Natural killer cell treated with Interleukin-12 subunit alpha and Interleukin-12 subunit beta and Interleukin-15 and Interleukin-18, amount 100 ng/mL, for 72 hours (primary cell): ENCODE data around the gene CHD5. TPM values are rescaled to one million over a fixed set of nuclear protein-coding genes. Genes with fewer than 3 reads are reported as not detected.

Source experiments
- ATAC-seq, 2 donors: fragments of 150-1000 bp; cut with Tn5 transposase in 1 of 2; sonication (Bioruptor Pico), chemical (Tn5 transposase) in 1 of 2; 2 replicates each; pipeline ENCODE4 v1.10.0; 2021
- DNase-seq: peaks from one replicate; pipeline ENCODE4 v3.0.0; 2022; ENCODE audit warnings: low spot score
- H3K27ac Mint-ChIP-seq, 2 donors: 1 replicate in 1 of 2; 2 replicates in 1 of 2; pipeline ENCODE4 v1.8.0; 2022; ENCODE audit warnings: mixed read lengths in 2 of 2, mild to moderate bottlenecking in 1 of 2, moderate library complexity in 1 of 2
- H3K27me3 Mint-ChIP-seq, 2 donors: 1 replicate in 1 of 2; 2 replicates in 1 of 2; pipeline ENCODE4 v1.8.0; 2022; ENCODE audit warnings: mixed read lengths in 2 of 2
- H3K36me3 Mint-ChIP-seq: one replicate; pipeline ENCODE4 v1.8.0; 2022; ENCODE audit warnings: mixed read lengths
- H3K4me1 Mint-ChIP-seq, 2 donors: 1 replicate in 1 of 2; 2 replicates in 1 of 2; pipeline ENCODE4 v1.8.0; 2022; ENCODE audit warnings: low read depth in 2 of 2, mixed read lengths in 2 of 2, mild to moderate bottlenecking in 1 of 2
- H3K4me3 Mint-ChIP-seq: one replicate; pipeline ENCODE4 v1.8.0; 2022; ENCODE audit warnings: mixed read lengths
- H3K9me3 Mint-ChIP-seq: 2 replicates; pipeline ENCODE4 v1.8.0; 2022; ENCODE audit warnings: mixed read lengths
- total RNA-seq, 2 donors: library from RNA; stranded (reverse); gene quantifications; one replicate each; pipeline ENCODE4 v1.2.3, GENCODE V29; 2022

Gene CHD5
- total RNA-seq, 2 donors from 2014 or later, result 0.31 to 0.78 TPM

DNA sequence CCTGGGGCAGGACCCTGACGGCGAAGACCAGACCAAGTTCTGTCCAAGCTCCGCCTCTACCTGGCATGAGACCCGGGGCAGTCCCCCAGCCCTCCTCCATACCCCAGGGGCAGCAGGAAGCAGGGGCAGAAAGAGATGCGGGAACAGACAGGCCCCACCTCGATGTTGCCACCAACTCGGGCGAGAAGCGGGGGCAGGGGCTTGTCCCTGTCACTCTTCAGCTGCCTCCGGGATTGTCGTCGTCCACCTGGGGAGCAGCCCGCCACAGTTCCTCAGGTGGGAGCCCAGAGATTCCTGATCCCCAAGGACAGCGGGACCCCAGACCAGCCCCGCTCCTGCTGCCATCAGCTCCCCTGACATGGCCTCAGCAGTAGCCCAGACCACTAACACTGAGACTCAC lies 54.8 kb downstream of the CHD5 start:
- Mint-ChIP-seq H3K4me1 (peaks cover 4 to 6% of the 10 kb centered on the region in 2 donors), H3K4me3 (no peak overlapping the region), H3K9me3 (no peaks in the 10 kb centered on the region), H3K27me3 (peaks cover 0 to 6% of the 10 kb centered on the region in 2 donors), H3K27ac (no peak overlapping the region), H3K36me3 (no peaks in the 10 kb centered on the region)
- DNase-seq (no peak), ATAC-seq (no peak)

- Mint-ChIP-seq H3K27me3 (peaks cover 0 to 6% of the 10 kb centered on the region in 2 donors), H3K4me3 (no peak overlapping the region), H3K4me1 (peaks cover 4 to 6% of the 10 kb centered on the region in 2 donors), H3K36me3 (no peaks in the 10 kb centered on the region), H3K9me3 (no peaks in the 10 kb centered on the region), H3K27ac (no peak overlapping the region)
- ATAC-seq (no peak), DNase-seq (no peak)
These were observed 55.3 kb downstream of the CHD5 start for GRCh38 chr1:6124746-6125365.

- Mint-ChIP-seq H3K36me3 (no peaks in the 10 kb centered on the region), H3K4me1 (peaks cover 4 to 6% of the 10 kb centered on the region in 2 donors), H3K9me3 (no peaks in the 10 kb centered on the region), H3K4me3 (no peak overlapping the region), H3K27ac (no peak overlapping the region), H3K27me3 (peaks cover 0 to 6% of the 10 kb centered on the region in 2 donors)
- no peak for ATAC-seq
- no peak for DNase-seq
These were observed 55.8 kb downstream of the CHD5 start for GRCh38 chr1:6124341-6124740.

- DNase-seq (no peak), ATAC-seq (no peak)
- Mint-ChIP-seq H3K4me1 (peaks cover 4 to 6% of the 10 kb centered on the region in 2 donors), H3K36me3 (no peaks in the 10 kb centered on the region), H3K9me3 (no peaks in the 10 kb centered on the region), H3K27ac (no peak overlapping the region), H3K4me3 (no peak overlapping the region), H3K27me3 (peaks cover 0 to 6% of the 10 kb centered on the region in 2 donors)
These were observed 56.3 kb downstream of the CHD5 start for GRCh38 chr1:6123816-6124215.

- no peak overlapping the region for H3K4me3 Mint-ChIP-seq
- H3K9me3 Mint-ChIP-seq, result no peaks in the 10 kb centered on the region
- H3K36me3 Mint-ChIP-seq, result no peaks in the 10 kb centered on the region
- DNase-seq (no peak), ATAC-seq (no peak)
- H3K27me3 Mint-ChIP-seq, result peaks cover 0 to 6% of the 10 kb centered on the region in 2 donors
- no peak overlapping the region for H3K27ac Mint-ChIP-seq
- peaks cover 4 to 6% of the 10 kb centered on the region in 2 donors for H3K4me1 Mint-ChIP-seq
These were observed 57.0 kb downstream of the CHD5 start for GRCh38 chr1:6123083-6123482.

DNA sequence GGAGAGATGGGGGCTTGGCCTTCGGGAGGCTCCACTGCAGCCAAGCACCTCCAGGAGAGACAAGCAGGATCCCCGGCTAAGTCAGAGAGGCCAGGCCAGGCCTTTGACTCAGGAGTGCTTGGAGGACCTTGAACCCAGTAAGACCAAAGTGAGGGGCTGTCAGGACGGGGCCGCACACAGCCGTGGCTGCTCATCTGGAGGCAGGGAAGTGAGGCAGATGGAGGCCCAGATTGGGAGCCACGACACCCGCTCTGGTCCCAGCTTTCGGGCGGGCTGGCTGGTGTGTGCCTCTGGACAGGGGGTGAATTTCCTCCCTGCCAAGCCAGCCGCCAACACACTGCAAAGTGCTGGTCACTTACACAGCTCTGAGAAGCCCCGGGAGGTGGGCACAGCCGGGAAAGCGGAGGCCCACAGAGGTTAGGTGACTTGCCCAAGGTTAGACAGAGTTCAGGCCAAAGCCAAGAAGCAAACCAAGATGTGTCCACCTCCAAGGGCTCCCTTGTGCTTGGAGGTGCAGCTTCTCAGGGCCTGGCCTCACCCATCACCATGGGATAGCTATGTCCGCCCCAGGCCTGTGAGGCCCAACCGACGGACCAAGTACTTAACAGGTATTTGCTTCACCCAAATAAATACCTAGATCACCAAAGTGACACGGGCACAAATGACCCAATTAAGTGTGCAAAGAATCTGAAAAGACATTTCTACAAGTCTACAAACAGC lies 58.3 kb downstream of the CHD5 start:
- DNase-seq (no peak), ATAC-seq (no peak)
- no peak overlapping the region for H3K27ac Mint-ChIP-seq
- peaks cover 5 to 7% of the 10 kb centered on the region in 2 donors for H3K4me1 Mint-ChIP-seq
- no peaks in the 10 kb centered on the region for H3K9me3 Mint-ChIP-seq
- H3K4me3 Mint-ChIP-seq, result no peak overlapping the region
- H3K27me3 Mint-ChIP-seq, result peaks cover 0 to 8% of the 10 kb centered on the region in 2 donors
- peaks cover 3% of the 10 kb centered on the region for H3K36me3 Mint-ChIP-seq

GRCh38 chr1:6121021-6121421 lies 59.1 kb downstream of the CHD5 start:
- H3K27me3 Mint-ChIP-seq, result peaks cover 0 to 5% of the 10 kb centered on the region in 2 donors
- no peak overlapping the region for H3K4me3 Mint-ChIP-seq
- peak in 1 of 2 donors; percentile 29 for ATAC-seq

DNA sequence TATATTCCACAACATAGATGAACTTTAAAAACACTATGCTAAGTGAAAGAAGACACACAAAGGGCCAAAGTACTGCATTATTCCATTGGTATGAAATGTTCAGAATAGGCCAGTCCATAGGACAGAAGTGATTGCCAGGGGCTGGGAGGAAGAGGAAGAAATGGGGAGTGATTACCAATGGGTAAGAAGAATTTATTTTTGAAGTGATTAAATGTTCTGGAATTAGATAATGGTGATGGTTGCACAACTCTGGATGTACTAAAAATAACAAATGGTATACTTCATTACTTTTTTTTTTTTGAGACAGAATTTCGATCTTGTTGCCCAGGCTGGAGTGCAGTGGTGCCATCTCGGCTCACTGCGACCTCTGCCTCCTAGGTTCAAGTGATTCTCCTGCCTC lies 61.7 kb downstream of the CHD5 start:
- ATAC-seq (no peak), DNase-seq (no peak)
- Mint-ChIP-seq H3K36me3 (peaks cover 7% of the 10 kb centered on the region), H3K4me3 (no peak overlapping the region), H3K27ac (no peak overlapping the region), H3K4me1 (peaks cover 3 to 12% of the 10 kb centered on the region in 2 donors), H3K9me3 (no peaks in the 10 kb centered on the region), H3K27me3 (peaks cover 0 to 3% of the 10 kb centered on the region in 2 donors)

More at GRCh38 chr1:6121021-6121421, 59.1 kb downstream of the CHD5 start:
- H3K27ac Mint-ChIP-seq, result no peak overlapping the region
- no peaks in the 10 kb centered on the region for H3K9me3 Mint-ChIP-seq
- peaks cover 3 to 12% of the 10 kb centered on the region in 2 donors for H3K4me1 Mint-ChIP-seq
- DNase-seq, result no peak
- peaks cover 7% of the 10 kb centered on the region for H3K36me3 Mint-ChIP-seq

GRCh38 chr1:6117624-6118023 lies 62.5 kb downstream of the CHD5 start:
- Mint-ChIP-seq H3K4me1 (peaks cover 0 to 9% of the 10 kb centered on the region in 2 donors), H3K4me3 (no peak overlapping the region)
- no peak for ATAC-seq

GRCh38 chr1:6117064-6117463 lies 63.1 kb downstream of the CHD5 start:
- no peak overlapping the region for H3K27ac Mint-ChIP-seq
- peaks cover 0 to 8% of the 10 kb centered on the region in 2 donors for H3K4me1 Mint-ChIP-seq
- no peak for ATAC-seq
- peaks cover 7% of the 10 kb centered on the region for H3K36me3 Mint-ChIP-seq
- H3K9me3 Mint-ChIP-seq, result no peaks in the 10 kb centered on the region
- peaks cover 0 to 5% of the 10 kb centered on the region in 2 donors for H3K27me3 Mint-ChIP-seq
- no peak for DNase-seq
- no peak overlapping the region for H3K4me3 Mint-ChIP-seq

More at GRCh38 chr1:6117624-6118023, 62.5 kb downstream of the CHD5 start:
- no peak for DNase-seq
- peaks cover 7% of the 10 kb centered on the region for H3K36me3 Mint-ChIP-seq
- H3K9me3 Mint-ChIP-seq, result no peaks in the 10 kb centered on the region
- H3K27me3 Mint-ChIP-seq, result peaks cover 0 to 3% of the 10 kb centered on the region in 2 donors
- no peak overlapping the region for H3K27ac Mint-ChIP-seq

DNA sequence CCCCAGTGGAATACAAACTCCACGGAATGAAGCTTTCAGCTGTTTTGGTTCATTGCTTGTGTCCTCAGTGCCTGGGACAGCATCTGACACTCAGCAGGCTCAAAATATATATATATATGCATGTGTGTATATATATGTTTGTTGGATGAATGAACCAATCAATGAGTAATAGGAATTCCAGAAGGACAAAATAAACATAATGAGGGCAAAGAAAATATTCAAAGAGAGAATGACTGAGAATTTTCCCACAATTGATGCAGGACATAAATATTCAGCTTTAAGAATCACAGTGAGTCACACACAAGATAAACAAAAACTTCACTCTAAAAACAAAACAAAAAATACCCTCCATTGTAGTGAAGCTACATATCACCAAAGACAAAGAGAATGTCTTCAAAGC lies 64.0 kb downstream of the CHD5 start:
- peaks cover 7% of the 10 kb centered on the region for H3K36me3 Mint-ChIP-seq

GRCh38 chr1:6113745-6114144 lies 66.4 kb downstream of the CHD5 start:
- Mint-ChIP-seq H3K36me3 (peaks cover 7% of the 10 kb centered on the region), H3K4me3 (no peak overlapping the region), H3K27me3 (peaks cover 0 to 9% of the 10 kb centered on the region in 2 donors), H3K9me3 (no peaks in the 10 kb centered on the region), H3K27ac (no peak overlapping the region), H3K4me1 (peaks cover 0 to 8% of the 10 kb centered on the region in 2 donors)
- DNase-seq (no peak), ATAC-seq (no peak)

More for the DNA sequence above, 64.0 kb downstream of the CHD5 start:
- H3K9me3 Mint-ChIP-seq, result no peaks in the 10 kb centered on the region
- no peak overlapping the region for H3K27ac Mint-ChIP-seq
- ATAC-seq (no peak), DNase-seq (no peak)
- H3K4me3 Mint-ChIP-seq, result no peak overlapping the region
- peaks cover 0 to 6% of the 10 kb centered on the region in 2 donors for H3K27me3 Mint-ChIP-seq
- peaks cover 0 to 8% of the 10 kb centered on the region in 2 donors for H3K4me1 Mint-ChIP-seq

DNA sequence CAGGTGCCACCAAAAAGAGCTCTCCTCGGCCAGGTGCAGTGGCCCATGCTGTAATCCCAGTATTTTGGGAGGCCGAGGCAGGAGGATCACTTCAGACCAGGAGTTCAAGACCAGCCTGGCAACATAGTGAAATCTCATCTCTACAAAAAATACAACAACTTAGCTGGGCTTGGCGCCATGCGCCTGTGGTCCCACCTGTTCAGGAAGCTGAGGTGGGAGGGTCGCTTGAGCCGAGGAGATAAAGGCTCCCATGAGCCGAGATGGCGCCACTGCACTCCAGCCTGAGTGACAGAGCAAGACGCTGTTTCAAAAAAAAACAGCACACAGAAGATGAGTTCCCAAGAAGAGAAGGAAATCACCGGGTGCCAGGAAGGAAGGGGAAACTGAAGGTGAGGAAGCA lies 67.0 kb downstream of the CHD5 start:
- Mint-ChIP-seq H3K36me3 (peaks cover 7% of the 10 kb centered on the region), H3K4me1 (peaks cover 4 to 13% of the 10 kb centered on the region in 2 donors), H3K4me3 (no peak overlapping the region), H3K27ac (no peak overlapping the region), H3K27me3 (peaks cover 6 to 16% of the 10 kb centered on the region in 2 donors), H3K9me3 (peaks cover 3% of the 10 kb centered on the region)
- DNase-seq (no peak), ATAC-seq (no peak)

DNA sequence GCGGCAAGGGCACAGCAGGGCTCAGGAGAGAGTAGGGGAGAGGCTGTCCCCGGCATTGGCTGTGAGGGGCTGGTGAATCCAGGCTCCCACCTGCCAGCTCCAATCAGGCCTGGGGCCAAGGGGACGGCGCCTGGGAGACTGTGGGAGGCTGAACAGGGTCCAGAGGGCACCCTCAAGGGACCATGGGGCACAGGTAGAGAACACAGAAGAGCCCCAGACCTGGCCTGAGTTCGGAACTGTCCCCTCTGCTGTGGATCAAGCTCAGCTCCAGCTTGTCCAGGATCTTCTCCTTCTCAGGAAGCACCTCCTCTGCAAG lies 67.5 kb downstream of the CHD5 start:
- peaks cover 7% of the 10 kb centered on the region for H3K36me3 Mint-ChIP-seq
- peaks cover 5 to 15% of the 10 kb centered on the region in 2 donors for H3K4me1 Mint-ChIP-seq
- H3K9me3 Mint-ChIP-seq, result peaks cover 3% of the 10 kb centered on the region
- DNase-seq (no peak), ATAC-seq (no peak)
- no peak overlapping the region for H3K4me3 Mint-ChIP-seq
- no peak overlapping the region for H3K27ac Mint-ChIP-seq
- peaks cover 11 to 15% of the 10 kb centered on the region in 2 donors for H3K27me3 Mint-ChIP-seq
